Measurements from ENCODE around the gene LCNL1.
"Not testable (repeated sequence)": the region's sequence is repeated elsewhere in the genome, so short reads cannot be mapped to it uniquely, and the experiment has no call there.

LCNL1 gene

DNA sequence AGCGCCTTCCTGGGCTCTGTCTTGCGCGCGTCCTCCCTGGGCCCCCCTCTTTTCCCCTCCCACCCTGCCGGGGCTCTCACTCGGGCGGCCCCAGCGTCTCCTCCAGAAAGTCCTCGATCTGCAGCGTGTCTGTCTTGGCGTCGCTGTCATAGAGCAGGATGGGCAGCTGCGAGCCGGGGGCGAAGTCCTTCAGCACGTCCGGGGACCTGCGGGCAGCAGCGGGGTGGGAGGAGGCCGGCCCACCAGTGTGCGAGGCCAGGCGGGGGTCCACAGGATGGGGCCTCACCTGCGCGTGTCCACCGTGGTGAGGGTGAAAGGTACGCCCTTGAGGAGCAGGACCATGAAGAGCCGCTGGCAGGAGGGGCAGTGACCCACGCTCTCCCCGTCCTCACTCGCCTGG is 12.6 kb downstream of the LCNL1 start:
- no peak for DNase-seq (ENCODE audit: low spot score)

GRCh38 chr9:136995772-136996311 is 13.0 kb downstream of the LCNL1 start:
- DNase-seq (ENCODE audit: low spot score), result peak; percentile 68

- peak; percentile 58 for DNase-seq (ENCODE audit: low spot score)
These were observed 13.8 kb downstream of the LCNL1 start, which contains the start of gene CLIC3 for GRCh38 chr9:136996361-136997292. Gene CLIC3 (minus strand): TSS chr9:136996568. CDS start chr9:136996543, 25 bp downstream.

- no peak for DNase-seq (ENCODE audit: low spot score)
These were observed 14.6 kb downstream of the LCNL1 start for GRCh38 chr9:136997371-136997770.

DNA sequence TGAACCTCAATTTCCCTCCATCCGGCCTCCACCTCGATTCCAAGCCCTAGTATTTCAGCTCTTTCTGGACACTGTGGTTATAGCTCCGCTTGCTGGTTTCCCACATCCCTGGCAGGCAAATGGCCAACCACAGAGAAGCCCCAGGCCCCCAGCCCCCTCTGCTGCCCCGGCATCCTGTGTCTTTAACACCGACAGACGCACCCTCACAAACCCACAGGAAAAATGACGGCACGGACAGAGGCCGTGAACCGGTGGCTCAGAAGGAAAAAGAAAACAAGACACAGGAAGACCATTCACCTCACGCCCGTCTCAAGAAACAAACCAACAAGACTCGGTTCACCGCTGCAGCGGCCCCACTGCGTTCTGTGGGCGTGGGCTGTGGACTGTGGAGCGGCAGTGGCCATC is 15.0 kb downstream of the LCNL1 start:
- no peak for DNase-seq (ENCODE audit: low spot score)

DNA sequence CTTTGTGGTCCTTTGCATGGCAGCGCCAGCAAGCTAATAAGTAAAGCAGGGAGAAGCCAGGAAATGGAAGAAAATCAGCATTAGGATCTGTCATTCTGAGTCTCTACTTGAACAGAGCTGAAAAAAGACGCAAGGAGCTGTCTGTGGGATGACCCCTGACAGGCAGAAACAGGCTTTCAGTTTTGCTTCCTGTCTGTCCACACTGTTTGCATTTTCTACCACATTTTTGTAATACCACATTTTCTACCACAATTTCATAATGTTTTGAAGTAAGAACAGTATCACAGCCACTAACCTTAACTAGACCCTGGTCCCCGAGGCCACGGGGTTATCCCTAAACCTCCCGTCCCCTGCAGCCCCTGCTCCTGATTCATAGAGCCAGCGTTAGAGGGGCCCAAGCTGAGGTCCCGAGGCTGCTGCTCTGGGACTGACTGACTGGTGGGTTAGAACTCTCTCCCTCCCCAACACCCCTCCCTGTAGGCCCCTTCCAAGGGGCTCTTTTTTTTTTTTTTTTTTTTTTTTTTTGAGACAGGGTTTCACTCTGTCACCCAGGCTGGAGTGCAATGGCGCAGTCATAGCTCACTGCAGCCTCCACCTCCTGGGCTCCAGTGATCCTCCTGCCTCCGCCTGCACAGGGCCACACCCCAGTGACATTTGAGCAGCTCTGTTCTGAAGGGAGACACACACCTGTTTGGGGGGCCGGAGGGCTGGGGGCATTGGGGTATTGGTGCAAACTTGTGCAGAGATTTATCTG is 17.6 kb downstream of the LCNL1 start:
- peak; percentile 85 for DNase-seq (ENCODE audit: low spot score)

- DNase-seq (ENCODE audit: low spot score), result no peak
These were observed 19.3 kb downstream of the LCNL1 start for GRCh38 chr9:137001857-137002645.

- DNase-seq (ENCODE audit: low spot score), result no peak
These were observed 19.9 kb downstream of the LCNL1 start for GRCh38 chr9:137002646-137003041.

DNA sequence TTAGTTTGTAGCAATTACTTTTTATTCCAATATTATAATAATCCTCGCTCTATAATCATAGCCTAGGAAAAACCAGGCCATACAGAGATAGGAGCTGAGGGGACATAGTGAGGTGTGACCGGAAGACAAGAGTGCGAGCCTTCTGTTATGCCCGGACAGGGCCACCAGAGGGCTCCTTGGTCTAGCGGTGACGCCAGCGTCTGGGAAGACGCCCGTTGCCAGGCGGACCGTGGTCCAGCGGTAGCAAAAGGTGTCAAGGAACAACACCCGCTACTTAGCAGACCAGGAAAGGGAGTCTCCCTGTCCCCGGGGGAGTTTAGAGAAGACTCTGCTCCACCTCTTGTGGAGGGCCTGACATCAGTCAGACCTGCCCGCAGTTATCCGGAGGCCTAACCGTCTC is 21.5 kb downstream of the LCNL1 start:
- not testable (repeated sequence) for DNase-seq (ENCODE audit: low spot score)

DNA sequence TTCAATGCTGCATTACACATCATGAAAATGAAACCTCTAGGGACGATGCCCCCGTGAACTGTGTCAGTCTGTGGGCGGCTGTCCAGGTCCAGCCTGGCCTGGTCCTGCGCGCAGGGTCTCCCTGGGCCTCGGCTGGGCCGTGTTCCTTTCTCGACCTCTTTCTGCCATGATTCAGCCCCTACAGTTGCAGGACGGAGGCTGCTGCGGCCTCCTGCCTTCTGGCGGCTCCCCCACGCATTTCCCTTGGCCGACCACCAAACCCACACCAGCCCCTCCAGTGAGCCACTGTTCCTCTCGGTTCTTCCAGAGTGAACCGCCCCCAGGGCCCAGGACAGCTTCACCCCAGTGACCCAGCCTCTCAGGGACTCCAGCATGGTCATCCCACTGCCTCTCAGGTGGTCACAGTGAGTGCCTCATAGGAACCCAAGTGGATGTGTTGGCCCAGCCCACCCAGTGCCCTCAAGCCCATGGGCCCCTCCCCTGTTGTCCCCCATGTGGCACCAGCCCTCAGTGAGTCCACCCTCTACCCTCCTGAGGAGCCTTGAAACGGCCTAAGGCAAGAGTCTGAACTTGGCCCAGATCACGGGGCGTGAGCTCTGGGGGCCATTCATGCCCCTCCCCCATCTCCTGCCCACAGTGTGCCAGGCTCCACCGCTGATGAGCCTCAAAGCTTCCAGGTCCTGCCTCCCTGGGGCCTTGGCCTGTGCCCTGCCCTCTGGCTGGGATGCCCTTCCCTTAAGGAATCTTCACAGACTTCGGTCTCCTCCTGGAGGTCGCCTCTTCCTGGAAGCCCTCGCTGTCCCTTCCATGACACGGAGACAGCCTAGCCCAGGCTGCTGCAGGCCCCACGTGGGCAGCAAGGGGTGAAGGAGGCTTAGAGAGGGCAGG is 23.6 kb downstream of the LCNL1 start:
- DNase-seq (ENCODE audit: low spot score), result no peak

DNA sequence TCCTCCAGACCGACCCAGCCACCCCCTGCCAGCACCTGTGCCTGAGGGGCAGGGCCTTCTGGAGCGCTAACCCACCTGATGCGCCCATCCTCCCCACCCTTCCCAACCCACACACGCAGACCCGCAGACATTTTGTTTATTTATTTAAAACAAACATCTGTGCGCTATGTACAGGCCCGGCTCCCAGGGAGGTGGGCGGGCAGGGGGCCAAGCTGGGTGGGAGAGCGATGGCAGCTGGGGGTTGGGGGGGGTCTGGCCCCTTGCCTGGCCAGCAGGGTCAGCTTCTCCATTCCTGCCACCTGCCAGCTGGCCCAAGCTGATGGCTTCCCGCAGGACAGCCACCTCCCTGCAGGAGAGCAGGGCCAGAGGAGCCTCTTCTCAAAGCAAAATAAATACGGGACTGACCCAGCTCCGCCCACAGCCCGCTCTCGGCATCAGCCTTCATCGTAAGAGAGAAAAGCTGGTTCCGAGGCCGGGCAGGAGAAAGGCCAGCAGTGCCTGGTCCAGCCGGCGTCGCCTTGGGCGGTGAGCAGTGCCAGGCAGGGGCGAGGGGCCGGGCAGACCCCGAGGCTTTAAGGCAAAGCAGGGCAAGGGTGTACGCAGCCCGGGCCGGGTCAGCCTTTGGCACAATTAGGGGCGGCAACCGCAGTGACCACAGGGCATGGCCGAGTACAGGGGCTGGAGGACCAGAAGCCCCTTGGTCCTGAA is 24.5 kb downstream of the LCNL1 start:
- DNase-seq (ENCODE audit: low spot score), result peak; percentile 59

GRCh38 chr9:137007816-137008270 is 25.1 kb downstream of the LCNL1 start:
- no peak for DNase-seq (ENCODE audit: low spot score)

GRCh38 chr9:137008312-137008711 is 25.5 kb downstream of the LCNL1 start:
- no peak for DNase-seq (ENCODE audit: low spot score)

- DNase-seq (ENCODE audit: low spot score), result no peak
These were observed 26.4 kb downstream of the LCNL1 start for GRCh38 chr9:137009217-137009616.

DNA sequence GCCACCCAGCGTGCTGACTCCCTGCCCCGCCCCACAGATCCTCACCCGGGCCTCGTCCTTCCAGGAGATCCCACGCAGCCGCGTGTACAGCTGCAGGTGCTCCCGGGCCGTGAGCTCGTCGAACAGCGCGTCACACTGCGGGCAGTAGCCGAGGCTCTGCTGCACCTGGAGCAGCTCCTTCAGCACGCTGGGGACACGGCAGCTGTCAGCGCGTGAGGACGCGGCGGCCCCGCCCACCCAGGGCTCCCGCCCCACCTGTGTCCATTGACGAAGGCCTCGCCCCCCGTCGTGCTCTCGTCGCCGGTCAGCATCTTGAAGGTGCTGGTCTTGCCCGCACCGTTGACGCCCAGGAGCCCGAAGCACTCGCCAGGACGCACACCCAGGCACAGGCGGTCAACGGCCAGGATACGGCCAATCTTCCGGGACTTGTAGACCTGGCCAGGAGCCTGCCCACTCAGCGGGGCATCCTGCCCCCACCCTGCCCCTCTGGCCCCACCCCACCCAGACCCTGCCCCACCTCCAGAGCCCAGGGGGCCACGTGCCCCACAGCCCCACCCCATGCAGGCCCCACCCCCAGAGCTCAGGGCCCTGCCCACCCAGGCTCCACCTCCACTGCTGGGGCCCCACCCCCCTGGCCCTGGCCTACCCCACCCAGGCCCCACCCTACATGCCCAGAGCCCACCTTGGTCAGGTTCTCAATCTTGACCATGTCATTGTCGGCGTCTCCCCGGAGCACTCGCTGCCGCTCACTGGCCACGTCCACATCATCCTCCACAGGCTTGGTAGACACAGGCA is 27.3 kb downstream of the LCNL1 start:
- DNase-seq (ENCODE audit: low spot score), result no peak

DNA sequence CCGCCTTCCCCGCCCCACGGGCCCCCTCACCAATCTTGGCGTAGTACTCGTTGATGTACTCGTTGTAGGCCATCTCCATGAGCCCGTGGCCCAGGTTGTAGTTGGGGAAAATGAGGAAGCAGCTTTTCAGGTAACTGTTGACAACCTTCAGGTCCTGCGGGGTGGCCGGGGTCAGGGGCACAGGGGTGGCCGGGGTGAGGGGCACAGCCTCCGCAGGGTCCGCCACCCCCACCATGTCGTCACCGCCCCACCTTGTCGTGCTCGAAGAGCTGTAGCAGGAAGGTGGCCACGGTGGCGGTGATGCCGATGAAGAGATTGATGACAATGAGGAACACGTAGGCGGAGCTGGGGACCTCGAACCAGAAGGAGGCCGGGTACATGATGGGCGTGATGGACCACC is 28.4 kb downstream of the LCNL1 start:
- no peak for DNase-seq (ENCODE audit: low spot score)

DNA sequence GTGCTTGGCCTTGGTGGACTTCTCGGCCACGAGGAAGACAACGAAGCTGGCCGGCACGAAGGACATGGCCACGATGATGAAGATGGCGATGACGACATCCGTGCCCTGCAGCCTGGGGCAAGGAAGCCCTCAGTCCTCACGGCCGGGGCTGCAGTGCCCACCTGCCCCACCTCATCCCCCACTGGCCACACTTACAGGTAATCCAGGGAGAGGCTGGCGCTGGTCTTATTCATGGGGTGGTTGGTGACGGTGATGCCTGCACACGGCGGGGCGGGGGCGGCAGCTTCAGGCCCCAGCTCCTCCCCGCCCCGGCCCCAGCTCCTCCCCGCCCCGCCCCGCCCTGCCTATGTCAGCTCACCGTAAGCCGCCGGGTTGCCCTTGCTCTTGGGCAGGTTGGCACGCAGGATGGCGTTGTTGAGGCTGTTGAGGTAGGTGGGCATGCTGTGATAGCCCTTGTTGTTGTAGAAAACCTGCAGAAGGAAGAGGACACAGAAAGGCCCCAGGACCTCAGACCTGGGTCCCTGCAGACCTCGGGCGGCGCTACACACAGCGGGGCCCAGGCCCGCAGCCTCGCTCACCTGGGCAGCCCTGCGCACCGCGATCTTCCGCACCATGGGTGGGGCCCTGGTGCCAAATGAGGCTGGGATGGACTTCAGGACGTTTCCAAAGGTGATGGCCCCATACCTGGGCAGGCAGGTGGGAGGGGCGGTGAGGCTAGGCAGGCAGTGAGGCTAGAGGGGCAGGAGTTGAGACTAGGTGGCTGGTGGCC is 29.3 kb downstream of the LCNL1 start:
- no peak for DNase-seq (ENCODE audit: low spot score)
